HG03520 (cell line): ENCODE data around the gene CYLD.

Source experiments
- ATAC-seq: cut with Tn5 transposase; IDR thresholded peaks from one replicate; pipeline ENCODE4 v1.9.1; 2021; ENCODE audit warnings: mild to moderate bottlenecking, moderate library complexity; ENCODE audit not compliant: unreplicated experiment

CYLD gene

DNA sequence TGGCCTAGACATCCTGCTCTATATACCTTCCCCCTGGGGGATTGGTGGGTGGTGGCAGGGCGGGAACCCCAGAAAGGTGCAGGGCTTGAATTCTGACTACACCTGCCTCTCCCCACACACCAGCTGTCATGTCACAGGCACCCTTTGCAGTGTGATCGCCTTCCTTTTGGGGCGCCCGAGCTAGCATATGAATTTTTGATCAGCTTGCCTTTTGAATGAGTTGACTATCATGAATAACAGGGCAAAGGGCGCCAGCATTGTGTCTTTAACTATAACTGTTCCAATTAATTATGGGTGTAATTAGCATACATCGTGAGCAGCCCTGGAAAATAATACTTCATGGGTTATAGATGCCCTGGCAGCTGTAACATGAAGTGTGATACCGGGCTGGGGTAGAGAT is 72.7 kb downstream of the CYLD start:
- no peak for ATAC-seq

- ATAC-seq: no peak
Measured at GRCh38 chr16:50815382-50815781, 73.5 kb downstream of the CYLD start.

DNA sequence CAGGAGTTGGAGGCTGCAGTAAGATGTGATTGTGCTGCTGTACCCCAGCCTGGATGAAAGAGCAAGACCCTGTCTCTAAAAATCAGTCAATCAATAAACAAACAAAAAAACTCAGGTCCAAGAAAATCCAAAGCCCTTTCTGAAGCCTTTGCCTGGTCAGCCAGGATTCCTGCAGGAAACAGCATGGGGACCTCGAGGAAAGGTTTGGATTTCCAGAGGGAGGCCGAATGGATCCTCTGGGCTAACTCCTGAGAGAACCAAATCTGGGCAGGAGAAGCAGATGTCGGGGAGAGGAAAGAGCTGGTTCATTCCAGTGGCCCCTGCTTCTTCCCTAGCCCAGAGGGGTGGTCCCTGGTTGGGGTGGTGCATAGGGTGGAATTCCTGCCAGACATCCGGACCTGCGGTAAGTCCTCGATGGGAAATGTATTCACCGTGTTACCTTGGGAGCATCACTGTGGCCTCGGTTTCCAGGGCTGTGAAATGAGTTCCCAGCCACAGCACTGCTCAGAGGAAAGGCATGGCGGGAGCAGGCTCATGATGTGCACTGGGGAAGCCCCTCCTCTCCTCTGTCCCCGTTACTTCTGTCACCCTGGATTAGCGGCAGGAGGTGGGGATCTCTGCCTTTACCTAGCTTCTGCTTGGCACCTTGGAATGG is 75.1 kb downstream of the CYLD start:
- no peak for ATAC-seq

DNA sequence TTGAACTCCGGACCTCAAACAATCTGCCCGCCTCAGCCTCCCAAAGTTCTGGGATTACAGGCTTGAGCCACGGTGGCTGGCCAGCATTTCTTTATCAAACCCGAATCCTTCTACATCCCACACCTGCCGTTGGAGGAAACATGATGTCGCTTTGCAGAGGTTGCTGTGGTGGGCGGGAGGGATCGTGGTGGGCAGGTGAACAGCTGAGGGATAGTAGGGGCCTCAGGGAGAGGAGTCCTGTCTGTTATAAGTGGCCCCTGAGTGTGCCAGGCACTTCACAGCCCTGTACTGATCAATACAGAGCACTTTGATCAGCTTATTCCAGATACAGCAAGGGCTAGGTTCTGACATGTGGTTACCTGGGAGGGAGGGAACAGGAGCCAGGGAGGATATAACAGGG is 76.5 kb downstream of the CYLD start:
- ATAC-seq: no peak

- ATAC-seq: no peak
Measured at GRCh38 chr16:50819706-50820105, 77.8 kb downstream of the CYLD start.

- ATAC-seq: no peak
Measured at GRCh38 chr16:50820225-50820624, 78.3 kb downstream of the CYLD start.

GRCh38 chr16:50821586-50821985 is 79.7 kb downstream of the CYLD start:
- no peak for ATAC-seq

DNA sequence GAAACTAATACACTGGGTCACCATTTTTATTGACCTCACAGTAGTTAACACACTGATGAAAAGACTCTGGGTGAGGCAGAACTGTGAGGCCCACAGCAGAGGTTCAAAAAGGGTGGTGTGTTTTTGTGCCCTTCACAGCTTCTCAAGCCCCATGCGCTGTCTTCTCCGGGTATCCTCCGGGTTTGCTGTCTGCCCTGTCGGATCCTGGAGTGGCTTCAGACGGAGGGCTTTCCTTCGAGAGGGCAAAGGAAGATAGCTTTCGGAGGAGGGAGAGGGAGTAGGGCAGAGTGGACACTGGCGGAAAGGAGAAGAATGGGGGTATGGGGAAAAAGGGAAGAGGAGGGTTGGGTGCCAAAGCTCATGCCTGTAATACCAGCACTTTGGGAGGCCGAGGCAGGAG is 80.8 kb downstream of the CYLD start:
- no peak for ATAC-seq

- no peak for ATAC-seq
Measured at GRCh38 chr16:50826797-50827316, 85.0 kb downstream of the CYLD start.

GRCh38 chr16:50828164-50828702 is 86.3 kb downstream of the CYLD start:
- ATAC-seq: no peak

- no peak for ATAC-seq
Measured at GRCh38 chr16:50830698-50831097, 88.8 kb downstream of the CYLD start.

- ATAC-seq: no peak
Measured at GRCh38 chr16:50831751-50832150, 89.9 kb downstream of the CYLD start.

- no peak for ATAC-seq
Measured at GRCh38 chr16:50833929-50834328, 92.0 kb downstream of the CYLD start.

- no peak for ATAC-seq
Measured at GRCh38 chr16:50834701-50835100, 92.8 kb downstream of the CYLD start.

GRCh38 chr16:50835358-50836060 is 93.6 kb downstream of the CYLD start:
- no peak for ATAC-seq

- no peak for ATAC-seq
Measured at GRCh38 chr16:50836121-50836621, 94.3 kb downstream of the CYLD start.

DNA sequence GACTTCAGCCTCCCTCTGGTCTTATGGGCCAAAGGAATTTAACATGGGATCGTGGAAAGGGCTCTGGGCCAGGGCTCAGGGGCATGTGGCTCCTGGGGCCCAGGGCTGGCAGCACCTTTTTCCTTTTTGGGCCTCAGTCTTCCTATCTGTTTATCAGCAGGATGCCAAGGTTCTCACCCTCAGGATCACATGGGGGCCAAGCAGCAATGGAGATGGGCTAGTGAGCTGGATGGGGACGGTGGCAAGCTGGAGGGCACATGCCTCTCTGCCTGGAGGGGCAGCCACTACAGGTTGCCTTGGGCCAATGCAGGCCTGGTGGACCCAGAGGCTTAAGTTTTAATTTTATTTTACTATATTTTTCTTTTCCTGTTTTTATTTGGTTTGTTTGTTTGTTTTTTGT is 95.4 kb downstream of the CYLD start:
- ATAC-seq: no peak

GRCh38 chr16:50838165-50838564 is 96.3 kb downstream of the CYLD start:
- ATAC-seq: no peak

- no peak for ATAC-seq
Measured at GRCh38 chr16:50838885-50839284, 97.0 kb downstream of the CYLD start.

DNA sequence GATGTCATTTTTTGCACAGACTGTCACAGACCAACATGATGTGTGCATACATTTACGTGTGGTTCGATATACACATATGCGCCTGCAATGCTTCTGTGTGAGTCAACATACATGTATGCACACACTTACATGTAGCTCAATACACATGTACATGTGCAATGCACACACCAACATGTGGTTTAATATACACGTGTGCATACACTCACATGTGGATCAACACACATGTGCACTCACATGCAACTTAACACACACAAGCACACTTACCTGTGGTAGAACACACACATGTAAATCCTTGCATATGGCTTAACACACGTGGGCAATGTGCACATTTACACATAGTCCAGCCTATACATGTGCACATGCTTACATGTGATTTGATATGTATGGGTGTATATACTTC is 97.5 kb downstream of the CYLD start:
- no peak for ATAC-seq

GRCh38 chr16:50839920-50840729 is 98.2 kb downstream of the CYLD start:
- no peak for ATAC-seq
